ENCODE results near the gene TRIM54.

TRIM54 gene

DNA sequence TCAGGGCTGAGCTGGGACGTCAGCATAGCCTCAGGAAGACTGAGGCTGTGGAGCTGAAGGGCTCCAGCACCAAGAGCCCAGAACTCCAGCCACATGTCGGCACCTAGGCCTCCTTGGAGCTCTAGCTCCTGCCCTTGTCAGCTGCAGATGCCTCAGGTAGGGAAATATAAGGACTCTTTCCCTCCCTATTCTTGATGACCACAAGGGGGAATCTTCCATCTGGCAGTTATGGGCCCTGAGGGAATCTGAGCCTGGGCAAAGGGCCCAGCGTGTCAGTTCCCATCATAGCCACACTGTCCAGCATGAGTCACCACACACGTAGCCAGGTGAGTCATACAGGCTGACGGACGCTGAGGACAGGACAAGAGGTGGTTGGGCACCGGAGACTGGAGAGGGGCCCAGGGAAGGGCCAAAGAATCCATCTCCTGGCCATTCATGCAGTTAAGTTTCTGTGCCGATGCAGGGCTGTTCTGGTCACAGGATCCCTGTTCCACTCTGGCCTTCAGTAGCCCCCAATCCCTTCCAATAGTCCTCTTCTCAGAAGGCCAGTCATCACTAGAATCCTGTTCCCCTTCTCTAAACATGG lies 38.8 kb downstream of the TRIM54 start:
- Histone ChIP-seq H3K27ac (no peak overlapping the region), H3K36me3 (ENCODE audit: insufficient read depth, low read length) (peaks cover 1% of the 10 kb centered on the region; the same call in 1 of the 2 replicates), H3K4me3 (no peak overlapping the region; the same call in 1 of the 2 replicates), H3K9me3 (ENCODE audit: low read depth, low read length) (no peaks in the 10 kb centered on the region), H3K9ac (ENCODE audit: insufficient read length) (no peak overlapping the region)
- DNase-seq (ENCODE audit: low read depth, low spot score), result no peak
- TF ChIP-seq FOXP2 (optimal IDR thresholded peaks at IDR 0.05; ENCODE audit: control extremely low read depth, extremely low read length, insufficient read depth) (no peak), POLR2AphosphoS5 (IDR thresholded peaks at IDR 0.05; ENCODE audit: borderline replicate concordance, low read depth, low read length) (no peak), EZH2 (IDR thresholded peaks at IDR 0.05) (no peak)

DNA sequence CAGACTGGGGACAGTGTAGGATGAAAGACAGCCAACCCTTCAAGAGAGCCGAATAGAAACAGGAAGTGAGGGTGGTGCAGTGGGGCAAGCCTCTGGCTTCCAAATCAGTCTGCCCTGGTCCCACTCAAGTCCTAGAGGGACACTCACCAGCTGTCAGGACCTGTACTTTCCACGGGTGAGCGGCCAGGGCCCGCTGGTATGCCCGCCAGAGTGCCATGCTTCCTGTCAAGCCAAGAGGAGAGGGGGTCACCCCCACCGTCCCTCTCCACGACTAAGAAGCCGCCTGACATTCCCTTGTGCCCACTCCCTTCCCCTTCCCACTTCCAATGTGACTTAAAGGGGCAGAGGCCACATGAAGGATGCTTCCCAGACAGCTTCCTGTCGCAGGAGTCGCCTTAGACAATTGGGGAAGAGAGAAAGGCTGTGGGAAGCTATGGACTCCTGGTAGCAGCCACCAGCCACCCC lies 40.1 kb downstream of the TRIM54 start:
- no peak for DNase-seq (ENCODE audit: low read depth, low spot score)
- H3K9me3 ChIP-seq (ENCODE audit: low read depth, low read length), result no peaks in the 10 kb centered on the region
- peak overlapping the region; percentile 99 for H3K9ac ChIP-seq (ENCODE audit: insufficient read length)
- peaks cover 11% of the 10 kb centered on the region for H3K36me3 ChIP-seq (ENCODE audit: insufficient read depth, low read length)
- no peak for TF ChIP-seq POLR2AphosphoS5 (IDR thresholded peaks at IDR 0.05; ENCODE audit: borderline replicate concordance, low read depth, low read length)
- no peak for TF ChIP-seq FOXP2 (optimal IDR thresholded peaks at IDR 0.05; ENCODE audit: control extremely low read depth, extremely low read length, insufficient read depth)
- TF ChIP-seq EZH2 (IDR thresholded peaks at IDR 0.05), result no peak
- H3K4me3 ChIP-seq, result peak overlapping the region; percentile 97
- peak overlapping the region; percentile 89 for H3K27ac ChIP-seq

DNA sequence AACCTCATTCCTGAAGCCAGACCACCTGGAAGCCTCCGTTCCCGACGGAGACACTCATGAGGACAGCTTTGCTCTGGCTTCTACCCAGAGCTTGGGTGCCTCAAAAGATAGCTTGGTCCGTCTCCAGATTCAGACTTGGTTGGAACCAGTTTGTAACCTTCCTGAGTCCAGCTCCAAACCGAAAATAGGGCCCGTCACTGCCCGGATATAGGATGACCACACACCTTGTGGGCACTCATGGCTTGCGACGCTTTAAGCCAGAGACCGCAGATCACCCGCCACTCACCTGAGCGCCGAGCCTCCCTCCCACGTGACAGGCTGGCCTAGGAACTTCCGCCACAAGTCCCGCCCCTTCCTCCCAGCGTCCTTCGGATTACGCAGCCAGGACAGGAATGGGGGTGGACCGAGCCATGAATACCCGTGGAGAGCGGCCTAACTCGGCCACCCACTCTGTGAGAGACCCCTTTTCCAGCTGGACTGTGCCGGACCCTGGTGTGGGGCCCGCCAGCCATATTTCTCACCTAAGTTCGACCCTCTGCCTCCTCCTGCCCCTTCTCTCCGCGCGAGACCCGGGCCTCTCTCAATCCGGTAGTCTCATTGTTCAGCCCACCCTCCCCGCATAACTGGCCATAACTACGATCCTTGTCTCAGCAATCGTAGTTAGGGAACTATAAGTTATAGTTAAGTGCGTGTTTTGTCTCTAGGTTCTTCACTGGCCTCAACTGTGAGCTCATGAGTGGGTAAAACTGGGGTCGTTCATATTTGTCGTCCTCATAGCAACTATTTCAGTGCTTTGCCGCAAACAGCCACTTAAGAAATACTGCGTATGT lies 40.8 kb downstream of the TRIM54 start, which contains the start of gene MPV17:
Gene MPV17 (minus strand): TSS at position 332 of the 830 bp plus-strand sequence. CDS start 580 bp downstream, outside the sequence.
- H3K36me3 ChIP-seq (ENCODE audit: insufficient read depth, low read length), result peaks cover 16% of the 10 kb centered on the region

DNA sequence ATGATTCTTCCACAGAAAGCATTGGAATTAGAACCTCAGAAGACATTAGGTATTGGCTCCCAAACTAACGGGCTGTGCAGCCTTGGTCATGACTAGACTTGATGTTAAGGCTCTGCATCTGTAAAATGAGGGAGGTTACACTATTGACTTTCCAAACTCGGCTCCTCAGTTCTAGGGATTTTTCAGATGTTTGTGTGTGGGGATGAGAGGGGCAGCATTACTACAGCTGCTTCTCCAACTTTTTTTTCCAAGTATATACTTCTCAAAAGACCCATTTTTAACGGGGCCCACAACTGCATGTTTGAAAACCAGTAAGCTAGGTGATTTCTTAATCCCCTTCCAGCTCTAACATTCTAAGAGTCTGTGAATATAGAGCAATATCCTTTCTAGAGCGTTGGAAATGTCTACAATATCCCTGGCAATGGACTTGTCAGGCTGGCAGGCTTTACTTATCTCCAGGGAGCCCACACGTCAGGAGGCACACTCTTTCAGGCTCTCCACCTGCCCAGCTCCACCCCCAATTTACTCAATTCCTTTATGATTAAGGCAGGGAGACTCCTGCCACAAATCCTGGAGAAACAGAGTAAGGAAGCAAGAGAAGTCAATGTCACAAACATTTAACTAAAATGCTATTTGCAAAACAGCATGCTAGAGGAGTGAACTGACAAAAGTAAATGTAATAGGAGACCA lies 41.5 kb downstream of the TRIM54 start:
- Histone ChIP-seq H3K4me3 (peak overlapping the region; percentile 97), H3K9ac (ENCODE audit: insufficient read length) (peak overlapping the region; percentile 99), H3K27ac (peak overlapping the region; percentile 89), H3K36me3 (ENCODE audit: insufficient read depth, low read length) (peaks cover 23% of the 10 kb centered on the region), H3K9me3 (ENCODE audit: low read depth, low read length) (no peaks in the 10 kb centered on the region)
- TF ChIP-seq POLR2AphosphoS5 (IDR thresholded peaks at IDR 0.05; ENCODE audit: borderline replicate concordance, low read depth, low read length) (no peak), EZH2 (IDR thresholded peaks at IDR 0.05) (no peak), FOXP2 (optimal IDR thresholded peaks at IDR 0.05; ENCODE audit: control extremely low read depth, extremely low read length, insufficient read depth) (no peak)
- no peak for DNase-seq (ENCODE audit: low read depth, low spot score)

More for the DNA sequence above, 40.8 kb downstream of the TRIM54 start, which contains the start of gene MPV17:
- TF ChIP-seq EZH2 (IDR thresholded peaks at IDR 0.05) (no peak), POLR2AphosphoS5 (IDR thresholded peaks at IDR 0.05; ENCODE audit: borderline replicate concordance, low read depth, low read length) (peak; percentile 97), FOXP2 (optimal IDR thresholded peaks at IDR 0.05; ENCODE audit: control extremely low read depth, extremely low read length, insufficient read depth) (no peak)
- H3K27ac ChIP-seq, result peak within 1 kb of the TSS; percentile 89
- peak within 1 kb of the TSS; percentile 99 for H3K9ac ChIP-seq (ENCODE audit: insufficient read length)
- H3K4me3 ChIP-seq, result peak within 1 kb of the TSS; percentile 97
- no peaks in the 10 kb centered on the region for H3K9me3 ChIP-seq (ENCODE audit: low read depth, low read length)
- no peak for DNase-seq (ENCODE audit: low read depth, low spot score)

DNA sequence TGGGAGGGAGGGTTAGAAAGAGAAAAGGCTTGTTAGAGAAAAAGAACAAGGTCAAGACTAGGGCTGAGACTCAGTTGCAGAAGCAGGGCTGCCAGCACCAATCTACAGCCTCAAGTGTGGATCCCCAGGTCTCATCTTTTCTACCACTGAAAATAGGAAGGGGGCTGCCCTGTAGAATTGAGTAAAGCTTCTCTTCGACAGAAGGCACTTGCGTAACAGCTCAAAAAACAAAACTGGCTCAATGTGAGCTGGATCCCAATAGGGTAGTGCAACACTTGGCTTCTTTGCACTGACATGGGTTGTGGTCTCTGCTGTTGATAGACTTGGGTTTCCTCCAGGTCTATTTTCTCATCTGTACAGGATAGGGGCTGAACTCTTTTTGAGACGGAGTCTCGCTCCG lies 42.5 kb downstream of the TRIM54 start:
- no peak overlapping the region for H3K27ac ChIP-seq
- H3K4me3 ChIP-seq, result no peak overlapping the region
- H3K36me3 ChIP-seq (ENCODE audit: insufficient read depth, low read length), result peaks cover 33% of the 10 kb centered on the region
- no peak for TF ChIP-seq FOXP2 (optimal IDR thresholded peaks at IDR 0.05; ENCODE audit: control extremely low read depth, extremely low read length, insufficient read depth)
- no peak for TF ChIP-seq POLR2AphosphoS5 (IDR thresholded peaks at IDR 0.05; ENCODE audit: borderline replicate concordance, low read depth, low read length)
- no peak for DNase-seq (ENCODE audit: low read depth, low spot score)
- no peaks in the 10 kb centered on the region for H3K9me3 ChIP-seq (ENCODE audit: low read depth, low read length)
- H3K9ac ChIP-seq (ENCODE audit: insufficient read length), result no peak overlapping the region

DNA sequence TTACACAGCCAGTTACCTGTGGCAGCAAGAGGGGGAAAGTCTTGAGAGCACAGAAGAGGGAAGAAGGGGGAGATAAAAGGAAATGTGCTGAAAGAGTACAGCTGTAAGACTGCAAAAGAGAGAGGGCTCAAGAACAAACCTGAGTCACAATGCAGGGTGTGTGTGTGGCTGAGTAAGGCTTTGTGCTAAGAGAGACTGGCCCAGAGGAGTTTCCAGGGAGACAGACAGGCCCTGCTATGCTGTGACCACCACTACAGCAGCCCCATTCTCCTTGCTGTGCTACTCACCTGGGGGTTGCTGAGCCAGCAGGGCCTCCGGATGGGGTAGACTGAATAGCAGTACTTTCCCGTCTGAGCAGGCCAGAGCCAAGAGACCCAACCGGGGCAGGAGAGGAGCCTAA lies 53.1 kb downstream of the TRIM54 start:
- Histone ChIP-seq H3K4me3 (no peak overlapping the region), H3K36me3 (ENCODE audit: insufficient read depth, low read length) (peaks cover 68% of the 10 kb centered on the region), H3K9ac (ENCODE audit: insufficient read length) (no peak overlapping the region), H3K27ac (no peak overlapping the region), H3K9me3 (ENCODE audit: low read depth, low read length) (no peaks in the 10 kb centered on the region)
- DNase-seq (ENCODE audit: low read depth, low spot score), result no peak
- TF ChIP-seq POLR2AphosphoS5 (IDR thresholded peaks at IDR 0.05; ENCODE audit: borderline replicate concordance, low read depth, low read length), result no peak

DNA sequence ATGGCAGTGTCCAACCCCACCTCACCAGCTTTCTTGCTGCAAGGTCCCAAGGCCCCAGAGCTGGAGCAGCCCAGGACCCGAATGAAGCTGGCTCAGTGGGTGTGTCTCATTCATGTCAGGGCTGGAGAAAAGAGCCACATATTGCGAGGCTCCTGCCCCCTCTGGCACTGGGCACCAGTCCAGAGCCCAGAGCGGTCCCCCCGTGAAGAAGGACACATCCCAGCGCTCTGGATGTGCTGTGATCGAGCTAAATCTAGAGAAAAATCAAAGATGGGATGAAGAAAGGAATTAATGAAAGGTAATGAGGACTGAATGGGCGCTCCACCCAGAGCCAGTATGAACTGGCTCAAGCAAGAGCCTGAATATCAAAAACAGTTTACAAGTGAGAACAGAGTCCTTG lies 53.9 kb downstream of the TRIM54 start:
- Histone ChIP-seq H3K9ac (ENCODE audit: insufficient read length) (no peak overlapping the region), H3K4me3 (no peak overlapping the region), H3K9me3 (ENCODE audit: low read depth, low read length) (no peaks in the 10 kb centered on the region), H3K27ac (no peak overlapping the region), H3K36me3 (ENCODE audit: insufficient read depth, low read length) (peaks cover 67% of the 10 kb centered on the region)
- no peak for DNase-seq (ENCODE audit: low read depth, low spot score)
- TF ChIP-seq FOXP2 (optimal IDR thresholded peaks at IDR 0.05; ENCODE audit: control extremely low read depth, extremely low read length, insufficient read depth), result no peak
- no peak for TF ChIP-seq EZH2 (IDR thresholded peaks at IDR 0.05)

DNA sequence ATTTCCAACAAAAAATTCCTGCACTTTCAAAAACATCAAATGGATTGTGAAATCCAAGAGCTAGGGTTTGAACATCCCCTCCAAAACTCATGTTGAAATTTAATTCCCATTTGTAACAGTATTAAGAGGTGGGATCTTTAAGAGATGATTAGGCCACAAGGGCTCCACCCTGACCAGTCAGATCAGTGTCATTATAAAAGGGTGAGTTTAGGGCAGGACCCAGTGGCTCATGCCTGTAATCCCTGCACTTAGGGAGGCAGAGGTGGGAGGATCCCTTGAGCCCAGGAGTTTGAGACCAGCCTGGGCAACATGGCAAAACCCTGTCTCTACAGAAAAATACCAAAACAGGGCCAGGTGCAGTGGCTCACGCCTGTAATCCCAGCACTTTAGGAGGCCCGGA lies 65.4 kb downstream of the TRIM54 start:
- TF ChIP-seq POLR2AphosphoS5 (IDR thresholded peaks at IDR 0.05; ENCODE audit: borderline replicate concordance, low read depth, low read length), result no peak
- no peak for TF ChIP-seq FOXP2 (optimal IDR thresholded peaks at IDR 0.05; ENCODE audit: control extremely low read depth, extremely low read length, insufficient read depth)
- TF ChIP-seq EZH2 (IDR thresholded peaks at IDR 0.05), result no peak

More for the DNA sequence above, 65.4 kb downstream of the TRIM54 start:
- Histone ChIP-seq H3K4me3 (no peak overlapping the region), H3K9me3 (ENCODE audit: low read depth, low read length) (no peaks in the 10 kb centered on the region), H3K27ac (no peak overlapping the region), H3K36me3 (ENCODE audit: insufficient read depth, low read length) (peaks cover 13% of the 10 kb centered on the region), H3K9ac (ENCODE audit: insufficient read length) (no peak overlapping the region)
- no peak for DNase-seq (ENCODE audit: low read depth, low spot score)

Data from SK-N-MC (cell line).